Adrenal gland (tissue), 19 donors: ENCODE results near the gene LYZ. TPM values are rescaled to one million over a fixed set of nuclear protein-coding genes. Genes with fewer than 3 reads are reported as not detected.

Experiments
- DNase-seq, 7 donors: peaks; one replicate each; pipeline ENCODE4 v3.0.0-alpha.2; 2019 to 2020
- H3K27ac ChIP-seq, 5 donors: fragments of 200-600 bp; sonication (generic) in 4 of 5; 1 replicate in 3 of 5; 2 replicates in 2 of 5; pipeline versions ENCODE4 v1.5.1 to v1.8.0; 2016 to 2020; ENCODE audit warnings: mild to moderate bottlenecking in 1 of 5
- H3K27me3 ChIP-seq: fragments of 200-600 bp; 2 replicates; pipeline ENCODE4 v1.8.0; 2021
- H3K36me3 ChIP-seq, 2 donors: fragments of 200-600 bp; replicated peaks in 1 of 2; 1 replicate in 1 of 2; 2 replicates in 1 of 2; pipeline versions ENCODE4 v1.5.1 to v1.8.0; 2018 to 2022
- H3K4me1 ChIP-seq, 2 donors: fragments of 200-600 bp; replicated peaks in 1 of 2; 1 replicate in 1 of 2; 2 replicates in 1 of 2; pipeline versions ENCODE4 v1.5.1 to v1.8.0; 2018 to 2021
- H3K4me3 ChIP-seq, 4 donors: fragments of 200-600 bp; sonication (generic) in 3 of 4; one replicate each; pipeline ENCODE4 v1.5.1; 2016 to 2018
- H3K9me3 ChIP-seq, 3 donors: fragments of 200-600 bp; sonication (generic) in 1 of 3; replicated peaks in 1 of 3; 1 replicate in 2 of 3; 2 replicates in 1 of 3; pipeline versions ENCODE4 v1.5.1 to v1.8.0; 2016 to 2021
- POLR2A ChIP-seq, 2 donors: fragments of 450-650 bp; IDR thresholded peaks; one replicate each; pipeline ENCODE4 v1.6.1; 2017; ENCODE audit warnings: antibody characterized with exemption in 2 of 2, mild to moderate bottlenecking in 2 of 2, moderate library complexity in 1 of 2
- WGBS, 4 donors: extraction: QIAGEN DNeasy Blood & Tissue Kit in 2 of 4; methylation state at CpG; one replicate each; pipeline versions ENCODE4 v1.1.5 to v1.1.7; 2013 to 2017; 5-methylcytosine and 5-hydroxymethylcytosine counted together
- intact Hi-C, 2 donors: fragments of 100-400 bp; cut with DNase I; formaldehyde crosslinking; loops; one replicate each; pipeline versions ENCODE4 v1.14.1 to v1.15.0; 2022 to 2023
- long read RNA-seq, 10 donors: library from polyadenylated mRNA in 3 of 10; unstranded in 2 of 10; stranded (forward) in 1 of 10; transcript quantifications; one replicate each; pipeline ENCODE4 v2.0.0 and lab custom pipeline, GENCODE V29; 2021 to 2026
- polyA plus RNA-seq, 3 donors: library from polyadenylated mRNA; stranded (reverse); fragments of 200-250 nt in 2 of 3; fragments of 350-450 nt in 1 of 3; fragmentation: Illumina TruSeq in 1 of 3; extraction: RNeasy Lipid Tissue Mini Kit (QIAGEN cat#74804) in 1 of 3; gene quantifications; one replicate each; pipeline ENCODE4 v1.2.3, GENCODE V29; 2013 to 2014
- total RNA-seq, 9 donors: library from RNA; depleted of rRNA in 4 of 9; stranded (reverse); fragments of >200 nt in 4 of 9; fragments of 120-200 nt in 1 of 9; fragmentation: NEBNext Ultra II Directional in 1 of 9; extraction: Animal tissue kit (Norgen Biotek cat#: 25700) in 1 of 9; gene quantifications; one replicate each; pipeline versions ENCODE4 v1.1.0 to v1.2.4, GENCODE V29; 2013 to 2023
- TF ChIP-seq, protein P1 (sequence below), 6 experiments: fragments of 450-650 bp in 4 of 6; fragments of 200-600 bp in 2 of 6; sonication (generic) in 1 of 6; IDR thresholded peaks; 1 replicate in 5 of 6; 2 replicates in 1 of 6; pipeline versions ENCODE4 v1.5.1 to v1.8.0; 2016 to 2021; ENCODE audit warnings: antibody characterized with exemption in 6 of 6, mild to moderate bottlenecking in 2 of 6, moderate library complexity in 1 of 6
- donor health status: healthy with polysubstance abuse.
- donor health status: Bipolar disorder and iron deficiency.
- donor health status: DM: yes; HTN: yes; CAD: no.
- donor health status: DM: no; HTN: no; CAD: no.
- donor health status: DM: no; HTN: no; CAD: no.
- donor health status: DM: yes; HTN: yes; CAD: no.

The LYZ gene
- total RNA-seq, result 10 to 100 TPM in 8 of 9 donors, 1 to 10 TPM in 1; 8.2 to 98.5 (median 36.6) TPM
- polyA plus RNA-seq, result 10 to 100 TPM; 11.3 to 30.0 (median 25.6) TPM
- long read RNA-seq, donor 1, partial matches to known transcripts, result 0 of 1 reads
- long read RNA-seq, donor 1, other reads (novel, unspliced or antisense), result 0 of 1 reads
- long read RNA-seq, donor 2, partial matches to known transcripts, result 0 of 2 reads
- long read RNA-seq, donor 2, other reads (novel, unspliced or antisense), result 0 of 2 reads
- long read RNA-seq, donor 3, partial matches to known transcripts, result 0 of 2 reads
- long read RNA-seq, donor 3, other reads (novel, unspliced or antisense), result 0 of 2 reads
- long read RNA-seq, donor 4, transcript LYZ-201 (4 exons, 1,530 nt), result major isoform, 8 of 21 reads
- long read RNA-seq, donor 4, partial matches to known transcripts, result 0 of 21 reads
- long read RNA-seq, donor 4, other reads (novel, unspliced or antisense), result 13 of 21 reads
- long read RNA-seq, donor 5, transcript LYZ-201 (4 exons, 1,530 nt), result major isoform, 20 of 20 reads
- long read RNA-seq, donor 5, partial matches to known transcripts, result 0 of 20 reads
- long read RNA-seq, donor 5, other reads (novel, unspliced or antisense), result 0 of 20 reads
- long read RNA-seq, donor 6, partial matches to known transcripts, result 0 of 5 reads
- long read RNA-seq, donor 6, other reads (novel, unspliced or antisense), result 2 of 5 reads
- long read RNA-seq, donor 7, result 0 reads
- long read RNA-seq, donor 8, transcript LYZ-201 (4 exons, 1,530 nt), result major isoform, 9 of 9 reads
- long read RNA-seq, donor 8, partial matches to known transcripts, result 0 of 9 reads
- long read RNA-seq, donor 8, other reads (novel, unspliced or antisense), result 0 of 9 reads
- long read RNA-seq, donor 9, partial matches to known transcripts, result 0 of 2 reads
- long read RNA-seq, donor 9, other reads (novel, unspliced or antisense), result 0 of 2 reads
- long read RNA-seq, donor 10, partial matches to known transcripts, result 0 of 3 reads
- long read RNA-seq, donor 10, other reads (novel, unspliced or antisense), result 0 of 3 reads

DNA sequence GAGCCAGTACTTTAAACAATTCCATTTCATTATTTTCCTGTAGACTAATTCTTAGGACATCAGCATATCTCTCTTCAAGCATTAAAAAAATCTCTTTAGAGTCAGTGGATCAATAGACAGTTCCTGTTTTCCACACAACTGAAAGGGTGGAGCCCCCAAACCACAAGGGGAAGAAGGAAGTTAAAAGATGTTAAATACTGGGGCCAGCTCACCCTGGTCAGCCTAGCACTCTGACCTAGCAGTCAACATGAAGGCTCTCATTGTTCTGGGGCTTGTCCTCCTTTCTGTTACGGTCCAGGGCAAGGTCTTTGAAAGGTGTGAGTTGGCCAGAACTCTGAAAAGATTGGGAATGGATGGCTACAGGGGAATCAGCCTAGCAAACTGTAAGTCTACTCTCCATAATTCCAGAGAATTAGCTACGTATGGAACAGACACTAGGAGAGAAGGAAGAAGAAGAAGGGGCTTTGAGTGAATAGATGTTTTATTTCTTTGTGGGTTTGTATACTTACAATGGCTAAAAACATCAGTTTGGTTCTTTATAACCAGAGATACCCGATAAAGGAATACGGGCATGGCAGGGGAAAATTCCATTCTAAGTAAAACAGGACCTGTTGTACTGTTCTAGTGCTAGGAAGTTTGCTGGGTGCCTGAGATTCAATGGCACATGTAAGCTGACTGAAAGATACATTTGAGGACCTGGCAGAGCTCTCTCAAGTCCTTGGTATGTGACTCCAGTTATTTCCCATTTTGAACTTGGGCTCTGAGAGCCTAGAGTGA is at the start of gene LYZ:
Gene LYZ, plus strand, starts transcription at position 220 of the 777 bp plus-strand sequence. Its CDS starts 28 bp downstream, at position 248.
- Histone ChIP-seq H3K9me3 (no peaks in the 10 kb centered on the region), H3K27me3 (no peaks in the 10 kb centered on the region), H3K27ac (peak within 1 kb of the TSS in 1 of 5 donors; percentile 41), H3K4me1 (no peaks in the 10 kb centered on the region), H3K36me3 (no peaks in the 10 kb centered on the region), H3K4me3 (no peak within 1 kb of the TSS)
- 69 to 80% (median 74%) methylated on average over 4 of the region's 4 CpGs for WGBS, 4 donors
- DNase-seq, result peak in 1 of 7 donors; percentile 25
- intact Hi-C loops, result no loop called here
- TF ChIP-seq POLR2A (IDR thresholded peaks at IDR 0.05), result peak in 1 of 2 donors; percentile 24
- TF ChIP-seq, protein P1, sequence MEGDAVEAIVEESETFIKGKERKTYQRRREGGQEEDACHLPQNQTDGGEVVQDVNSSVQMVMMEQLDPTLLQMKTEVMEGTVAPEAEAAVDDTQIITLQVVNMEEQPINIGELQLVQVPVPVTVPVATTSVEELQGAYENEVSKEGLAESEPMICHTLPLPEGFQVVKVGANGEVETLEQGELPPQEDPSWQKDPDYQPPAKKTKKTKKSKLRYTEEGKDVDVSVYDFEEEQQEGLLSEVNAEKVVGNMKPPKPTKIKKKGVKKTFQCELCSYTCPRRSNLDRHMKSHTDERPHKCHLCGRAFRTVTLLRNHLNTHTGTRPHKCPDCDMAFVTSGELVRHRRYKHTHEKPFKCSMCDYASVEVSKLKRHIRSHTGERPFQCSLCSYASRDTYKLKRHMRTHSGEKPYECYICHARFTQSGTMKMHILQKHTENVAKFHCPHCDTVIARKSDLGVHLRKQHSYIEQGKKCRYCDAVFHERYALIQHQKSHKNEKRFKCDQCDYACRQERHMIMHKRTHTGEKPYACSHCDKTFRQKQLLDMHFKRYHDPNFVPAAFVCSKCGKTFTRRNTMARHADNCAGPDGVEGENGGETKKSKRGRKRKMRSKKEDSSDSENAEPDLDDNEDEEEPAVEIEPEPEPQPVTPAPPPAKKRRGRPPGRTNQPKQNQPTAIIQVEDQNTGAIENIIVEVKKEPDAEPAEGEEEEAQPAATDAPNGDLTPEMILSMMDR (IDR thresholded peaks at IDR 0.05), result no peak

DNA sequence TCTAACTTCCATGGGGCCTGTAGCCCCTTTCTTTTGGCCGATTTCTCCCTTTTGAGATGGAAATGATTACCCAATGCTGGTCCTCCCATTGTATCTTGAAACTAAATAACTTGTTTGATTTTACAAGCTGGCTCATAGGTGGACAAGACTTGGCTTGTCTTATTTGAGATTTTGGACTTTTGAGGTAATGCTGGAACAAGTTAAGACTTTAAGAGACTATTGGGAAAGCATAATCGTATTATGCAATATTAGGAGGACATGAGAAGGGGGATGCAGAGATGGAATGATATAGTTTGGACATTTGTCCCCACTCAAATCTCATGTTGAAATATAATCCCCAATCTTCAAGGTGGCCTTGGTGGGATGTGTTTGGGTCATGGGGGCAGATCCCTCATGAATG is 49.2 kb upstream of the LYZ start:
- Histone ChIP-seq H3K36me3 (no peaks in the 10 kb centered on the region), H3K27me3 (no peaks in the 10 kb centered on the region), H3K9me3 (peaks cover 0 to under 1% (median 0%) of the 10 kb centered on the region in 3 donors), H3K4me3 (no peak overlapping the region), H3K4me1 (no peaks in the 10 kb centered on the region), H3K27ac (no peak overlapping the region)
- no peak for TF ChIP-seq POLR2A (IDR thresholded peaks at IDR 0.05)
- TF ChIP-seq, protein P1 (IDR thresholded peaks at IDR 0.05), result no peak
- WGBS, 4 donors, result 80 to 89% (median 85%) methylated on average over 2 of the region's 2 CpGs
- DNase-seq, result no peak
- intact Hi-C loops, result no loop called here

DNA sequence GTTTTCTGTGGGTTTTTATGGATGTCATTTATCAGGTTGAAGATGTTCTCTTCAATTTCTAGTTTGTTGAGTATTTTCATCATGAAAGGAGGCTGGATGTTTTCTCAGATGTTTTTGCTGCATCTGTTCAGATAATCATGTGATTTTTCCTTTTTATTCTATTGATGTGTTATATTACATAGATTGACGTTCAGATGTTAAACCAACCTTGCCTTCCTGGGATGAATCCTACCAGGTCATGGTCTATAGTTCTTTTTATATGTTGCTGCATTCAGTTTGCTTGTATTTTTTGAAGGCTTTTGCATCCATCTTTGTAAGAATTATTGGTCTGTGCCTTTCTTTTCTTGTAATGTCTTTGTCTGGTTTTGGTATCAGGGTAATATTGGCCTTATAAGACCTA is 43.9 kb upstream of the LYZ start:
- no peaks in the 10 kb centered on the region for H3K4me1 ChIP-seq
- no peak overlapping the region for H3K4me3 ChIP-seq
- H3K27me3 ChIP-seq, result no peaks in the 10 kb centered on the region
- no peak overlapping the region for H3K27ac ChIP-seq
- H3K36me3 ChIP-seq, result no peaks in the 10 kb centered on the region
- TF ChIP-seq, protein P1 (IDR thresholded peaks at IDR 0.05), result no peak
- TF ChIP-seq POLR2A (IDR thresholded peaks at IDR 0.05), result no peak
- no peak for DNase-seq
- WGBS, 4 donors, result 75 to 96% (median 91%) methylated on average over 1 of the region's 1 CpG
- peaks cover 0 to 6% (median 0%) of the 10 kb centered on the region in 3 donors for H3K9me3 ChIP-seq
- intact Hi-C loops, result no loop called here
